Activated naive CD4-positive, alpha-beta T cell treated with anti-CD3 and anti-CD28 coated beads for 36 hours (primary cell): ENCODE data around the gene NHEJ1. TPM values are rescaled to one million over a fixed set of nuclear protein-coding genes. Genes with fewer than 3 reads are reported as not detected.
"Not testable (repeated sequence)": the region's sequence is repeated elsewhere in the genome, so short reads cannot be mapped to it uniquely, and the experiment has no call there.

ENCODE experiments used
- CTCF ChIA-PET: fragments of 350-600 bp; sonication (Branson Sonifier 250); formaldehyde crosslinking; loops from one replicate; lab custom pipeline; 2021; ENCODE audit warnings: antibody characterized with exemption; lab: Charles Lee
- DNase-seq: peaks from one replicate; pipeline ENCODE4 v3.0.0-alpha.2; 2020
- H3K27ac Mint-ChIP-seq: one replicate; pipeline ENCODE4 v1.8.0; 2021; ENCODE audit warnings: mild to moderate bottlenecking, mixed read lengths
- H3K27me3 Mint-ChIP-seq: one replicate; pipeline ENCODE4 v1.8.0; 2021; ENCODE audit warnings: low read depth, mixed read lengths
- H3K36me3 Mint-ChIP-seq: one replicate; pipeline ENCODE4 v1.8.0; 2021; ENCODE audit warnings: low read depth, mixed read lengths
- H3K4me1 Mint-ChIP-seq: one replicate; pipeline ENCODE4 v1.8.0; 2021; ENCODE audit warnings: low read depth, mixed read lengths
- H3K4me3 Mint-ChIP-seq: one replicate; pipeline ENCODE4 v1.8.0; 2021; ENCODE audit warnings: mild to moderate bottlenecking, moderate library complexity, mixed read lengths
- H3K9me3 Mint-ChIP-seq: one replicate; pipeline ENCODE4 v1.8.0; 2021; ENCODE audit warnings: mixed read lengths
- intact Hi-C: fragments of 100-400 bp; cut with micrococcal nuclease; formaldehyde crosslinking; loops from one replicate; pipeline ENCODE4 v1.15.1; 2023
- total RNA-seq, 2 experiments: library from RNA; stranded (reverse); gene quantifications; one replicate each; pipeline ENCODE4 v1.2.3, GENCODE V29; 2021

NHEJ1 gene
- total RNA-seq: 10 to 100 TPM; 24.4 to 26.6 TPM

- peak within 1 kb of the TSS; percentile 80 for H3K4me3 Mint-ChIP-seq
- no peaks in the 10 kb centered on the region for H3K9me3 Mint-ChIP-seq
- intact Hi-C loops: loop anchor here (1.0 to 2.0 kb wide), 10 partner anchors 17 to 382 kb away; partner anchors contain the start of genes ANKZF1, ATG9A, CHPF and DNAJB2
- CTCF ChIA-PET: interaction anchor here (0.7 to 10.8 kb wide), 26 partner anchors 11 to 238 kb away, joined by 3 to 118 read pairs (median 4); partner anchors contain the start of genes CNPPD1, DNAJB2, IHH and SLC23A3
- DNase-seq: peak; percentile 96
- peaks cover 13% of the 10 kb centered on the region for H3K4me1 Mint-ChIP-seq
- no peaks in the 10 kb centered on the region for H3K27me3 Mint-ChIP-seq
- H3K36me3 Mint-ChIP-seq: peaks cover 4% of the 10 kb centered on the region
- H3K27ac Mint-ChIP-seq: peak within 1 kb of the TSS; percentile 88
Observed at GRCh38 chr2:219160186-219161017, at the start of gene NHEJ1. Gene NHEJ1, minus strand, starts transcription at chr2:219160815. Its CDS starts 2,453 bp downstream, at chr2:219158362.

DNA sequence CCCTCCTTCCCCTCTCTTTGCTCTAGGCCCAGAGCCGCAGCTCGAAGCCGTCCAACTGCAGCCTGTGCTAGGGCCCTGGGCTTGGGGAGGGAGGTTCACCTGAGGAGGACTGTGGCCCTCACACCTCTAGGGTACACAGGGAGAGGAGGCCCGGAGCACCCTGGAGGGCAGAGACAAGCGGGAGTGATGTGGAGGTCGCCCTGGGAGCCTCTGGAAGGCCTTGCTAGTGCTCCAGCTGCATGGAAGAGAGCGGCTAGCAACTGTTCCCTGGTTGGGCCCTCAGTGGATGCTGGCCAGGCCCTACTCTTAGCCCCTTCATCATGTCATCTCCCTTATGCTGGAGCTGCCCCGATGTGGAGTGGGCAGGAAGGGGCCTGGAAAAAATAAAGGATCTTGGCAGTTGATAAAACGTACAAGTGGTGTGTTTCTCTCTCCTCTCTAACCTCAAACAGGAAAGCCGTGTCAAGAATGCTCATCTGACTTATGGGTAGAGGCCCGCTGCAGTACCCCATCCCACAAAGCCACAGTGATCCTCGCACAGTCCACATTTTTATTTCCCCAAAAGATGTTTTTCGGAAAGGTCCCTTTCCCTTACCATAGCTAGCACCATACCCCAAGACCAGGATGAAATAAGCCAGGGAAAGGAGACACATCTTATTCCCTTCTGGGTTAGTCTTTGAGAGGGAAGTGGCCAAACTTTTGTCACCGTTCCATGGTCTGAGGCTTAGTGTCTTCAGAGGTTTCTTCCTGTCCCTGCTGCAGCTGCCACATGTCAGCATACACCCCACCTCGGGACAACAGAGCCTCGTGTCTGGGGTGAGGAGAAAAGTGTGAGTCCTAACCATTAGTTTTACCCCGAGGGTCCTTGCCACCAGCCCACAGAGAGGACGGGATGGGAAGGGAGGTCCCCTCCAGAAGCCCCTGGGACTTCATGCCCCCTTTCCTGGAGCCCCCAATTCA is 48.9 kb upstream of the NHEJ1 start:
- DNase-seq: no peak
- H3K9me3 Mint-ChIP-seq: peaks cover under 1% of the 10 kb centered on the region
- intact Hi-C loops: no loop called here
- H3K27me3 Mint-ChIP-seq: no peaks in the 10 kb centered on the region
- H3K36me3 Mint-ChIP-seq: peaks cover 18% of the 10 kb centered on the region
- no peak overlapping the region for H3K4me3 Mint-ChIP-seq
- H3K4me1 Mint-ChIP-seq: peaks cover 32% of the 10 kb centered on the region
- peak overlapping the region; percentile 78 for H3K27ac Mint-ChIP-seq
- CTCF ChIA-PET: interaction anchor here (1.0 to 4.0 kb wide), 4 partner anchors 35 to 86 kb away, joined by 3 to 21 read pairs (median 4); no protein-coding TSS in a partner anchor

- CTCF ChIA-PET: interaction anchor here (0.5 to 4.0 kb wide), 9 partner anchors 36 to 163 kb away, joined by 3 to 21 read pairs (median 4); partner anchors contain the start of gene DNAJB2
- intact Hi-C loops: loop anchor here (1.0 to 2.0 kb wide), 2 partner anchors 11 to 179 kb away; partner anchors contain the start of gene DNPEP
- peak overlapping the region; percentile 78 for H3K27ac Mint-ChIP-seq
- no peak for DNase-seq
- peaks cover 32% of the 10 kb centered on the region for H3K4me1 Mint-ChIP-seq
- peak overlapping the region; percentile 94 for H3K4me3 Mint-ChIP-seq
- peaks cover 3% of the 10 kb centered on the region for H3K9me3 Mint-ChIP-seq
- no peaks in the 10 kb centered on the region for H3K27me3 Mint-ChIP-seq
- peaks cover 13% of the 10 kb centered on the region for H3K36me3 Mint-ChIP-seq
Observed at GRCh38 chr2:219207884-219208740, 47.5 kb upstream of the NHEJ1 start.

DNA sequence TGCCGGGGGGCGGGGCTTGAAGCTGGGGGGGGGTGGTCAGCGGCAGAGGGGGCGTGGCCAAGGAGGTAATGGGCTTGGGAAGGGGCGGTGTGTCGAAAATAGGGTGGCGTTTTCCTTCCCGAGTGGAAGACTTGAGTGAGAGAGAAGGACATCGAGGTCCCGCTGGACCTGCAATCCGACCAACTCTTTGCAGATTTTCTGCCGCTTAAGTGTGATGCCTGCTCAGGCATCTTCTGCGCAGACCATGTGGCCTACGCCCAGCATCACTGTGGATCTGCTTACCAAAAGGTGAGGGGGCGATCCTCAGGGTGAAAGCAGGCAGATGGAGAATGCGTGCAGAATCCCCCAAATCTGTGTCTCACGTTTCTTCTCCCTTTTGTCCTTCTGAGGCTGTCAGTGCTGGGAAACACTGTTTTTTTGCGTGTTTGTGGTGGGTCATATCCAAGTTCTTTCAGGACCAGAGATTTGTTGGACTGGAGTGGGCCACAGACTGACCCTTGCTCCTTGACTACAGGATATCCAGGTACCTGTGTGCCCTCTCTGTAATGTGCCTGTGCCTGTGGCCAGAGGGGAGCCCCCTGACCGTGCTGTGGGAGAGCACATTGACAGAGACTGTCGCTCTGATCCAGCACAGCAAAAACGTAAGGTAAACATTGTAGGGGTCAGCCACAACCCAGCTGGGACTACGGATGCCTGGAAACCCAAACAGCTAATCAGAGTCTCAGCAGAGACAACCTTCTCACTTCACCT is 46.7 kb upstream of the NHEJ1 start:
- Mint-ChIP-seq H3K36me3 (peaks cover 13% of the 10 kb centered on the region), H3K9me3 (peaks cover 3% of the 10 kb centered on the region), H3K27me3 (no peaks in the 10 kb centered on the region), H3K27ac (peak overlapping the region; percentile 96), H3K4me3 (peak overlapping the region; percentile 94), H3K4me1 (peaks cover 32% of the 10 kb centered on the region)
- CTCF ChIA-PET: interaction anchor here (0.5 to 4.0 kb wide), 15 partner anchors 24 to 166 kb away, joined by 3 to 21 read pairs (median 4); partner anchors contain the start of genes CNPPD1, DNAJB2, NHEJ1 and SLC23A3
- intact Hi-C loops: loop anchor here (1.0 to 2.0 kb wide), 2 partner anchors 12 to 179 kb away; partner anchors contain the start of gene DNPEP
- no peak for DNase-seq

GRCh38 chr2:219206328-219207133 is 45.9 kb upstream of the NHEJ1 start, which contains the start of gene ZFAND2B:
Gene ZFAND2B, plus strand, starts transcription at chr2:219206782. Its CDS starts 206 bp downstream, at chr2:219206988.
- H3K36me3 Mint-ChIP-seq: peaks cover 9% of the 10 kb centered on the region
- peak within 1 kb of the TSS; percentile 96 for H3K27ac Mint-ChIP-seq
- peak; percentile 94 for DNase-seq
- CTCF ChIA-PET: interaction anchor here (0.6 to 4.0 kb wide), 14 partner anchors 10 to 309 kb away, joined by 3 to 21 read pairs (median 4); partner anchors contain the start of genes CNPPD1, DNAJB2, NHEJ1 and SLC23A3
- H3K4me1 Mint-ChIP-seq: peaks cover 32% of the 10 kb centered on the region
- peaks cover 3% of the 10 kb centered on the region for H3K9me3 Mint-ChIP-seq
- intact Hi-C loops: loop anchor here (1.0 to 2.0 kb wide), 8 partner anchors 13 to 638 kb away; partner anchors contain the start of genes ANKZF1, ATG9A, CNOT9 and DNAJB2
- no peaks in the 10 kb centered on the region for H3K27me3 Mint-ChIP-seq
- peak within 1 kb of the TSS; percentile 94 for H3K4me3 Mint-ChIP-seq

DNA sequence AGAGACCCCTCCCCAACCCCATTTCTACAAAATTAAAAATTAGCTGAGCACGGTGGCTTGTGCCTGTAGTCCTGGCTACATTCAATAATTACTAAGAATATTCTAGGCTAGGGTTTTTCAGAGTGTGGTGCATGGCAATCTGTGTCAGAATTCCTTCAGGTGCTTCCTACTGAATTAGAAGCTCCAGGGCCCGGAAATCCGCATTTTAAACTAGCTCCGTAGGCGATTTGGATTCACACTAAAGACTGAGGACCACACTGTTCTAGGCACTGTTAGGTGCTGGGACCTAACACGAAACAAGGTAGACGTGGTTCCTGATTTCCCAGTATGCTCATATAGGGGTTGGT is 45.3 kb upstream of the NHEJ1 start:
- CTCF ChIA-PET: interaction anchor here (0.9 to 4.0 kb wide), 13 partner anchors 9 to 308 kb away, joined by 3 to 21 read pairs (median 5); partner anchors contain the start of genes CNPPD1, DNAJB2, NHEJ1 and SLC23A3

DNA sequence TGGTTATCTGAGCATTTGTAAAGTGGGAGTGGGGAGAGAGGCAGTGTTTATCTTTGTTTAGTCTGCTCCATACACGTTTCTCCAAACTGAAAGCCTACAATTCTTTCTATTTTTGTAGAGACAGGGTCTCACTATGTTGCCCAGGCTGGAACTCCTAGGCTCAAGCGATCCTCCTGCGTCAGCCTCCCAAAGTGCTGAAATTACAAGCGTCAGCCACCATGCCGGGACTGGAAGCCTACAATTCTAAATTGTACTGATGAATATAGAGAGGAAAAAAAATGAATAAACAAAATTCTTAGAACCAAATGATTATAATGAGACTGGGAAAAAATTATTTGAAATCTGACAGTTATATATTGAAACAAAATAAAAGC is 44.5 kb upstream of the NHEJ1 start:
- peak overlapping the region; percentile 30 for H3K27ac Mint-ChIP-seq
- DNase-seq: no peak
- peaks cover 32% of the 10 kb centered on the region for H3K4me1 Mint-ChIP-seq
- H3K9me3 Mint-ChIP-seq: peaks cover 7% of the 10 kb centered on the region
- CTCF ChIA-PET: interaction anchor here (0.6 kb wide), 1 partner anchor 109 kb away, joined by 3 read pairs; no protein-coding TSS in a partner anchor
- H3K4me3 Mint-ChIP-seq: peak overlapping the region; percentile 32
- intact Hi-C loops: no loop called here
- peaks cover 9% of the 10 kb centered on the region for H3K36me3 Mint-ChIP-seq
- no peaks in the 10 kb centered on the region for H3K27me3 Mint-ChIP-seq

More for the DNA sequence above, 45.3 kb upstream of the NHEJ1 start:
- no peak for DNase-seq
- H3K36me3 Mint-ChIP-seq: peaks cover 9% of the 10 kb centered on the region
- H3K9me3 Mint-ChIP-seq: peaks cover 5% of the 10 kb centered on the region
- peaks cover 29% of the 10 kb centered on the region for H3K4me1 Mint-ChIP-seq
- intact Hi-C loops: loop anchor here (1.0 to 2.0 kb wide), 7 partner anchors 23 to 638 kb away; partner anchors contain the start of genes ANKZF1, ATG9A, CNOT9 and DNAJB2
- H3K27me3 Mint-ChIP-seq: no peaks in the 10 kb centered on the region
- H3K4me3 Mint-ChIP-seq: peak overlapping the region; percentile 94
- peak overlapping the region; percentile 96 for H3K27ac Mint-ChIP-seq

DNA sequence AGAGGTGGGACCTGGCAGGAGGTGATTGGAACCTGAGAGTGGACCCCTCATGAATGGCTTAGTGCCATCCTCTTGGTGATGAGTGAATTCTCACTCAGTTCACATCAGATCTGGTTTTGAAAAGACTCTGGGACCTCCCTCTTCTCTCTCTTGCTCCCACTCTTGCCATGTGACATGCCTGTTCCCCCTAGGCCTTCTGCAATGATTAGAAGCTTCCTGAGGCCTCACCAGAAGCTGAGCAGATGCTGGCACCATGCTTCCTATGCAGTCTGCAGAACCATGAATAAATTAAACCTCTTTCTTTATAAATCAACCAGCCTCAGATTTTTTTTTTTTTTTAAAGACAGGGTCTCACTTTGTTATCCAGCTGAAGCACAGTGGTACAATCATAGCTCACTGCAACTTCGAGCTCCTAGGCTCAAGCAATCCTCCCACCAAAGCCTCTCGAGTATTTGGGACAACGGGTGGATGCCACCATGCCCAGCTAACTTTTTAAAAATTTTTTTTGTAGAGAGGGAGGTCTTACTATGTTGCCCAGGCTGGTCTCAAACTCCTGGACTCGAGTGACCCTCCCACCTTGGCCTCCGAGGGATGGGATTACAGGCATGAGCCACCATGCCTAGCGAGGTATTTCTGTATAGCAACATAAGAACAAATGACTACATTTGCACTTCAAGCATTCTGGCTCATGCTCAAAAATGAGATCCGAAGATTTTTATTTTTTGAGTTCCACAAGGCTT is 44.0 kb upstream of the NHEJ1 start:
- CTCF ChIA-PET: interaction anchor here (0.6 kb wide), 1 partner anchor 12 kb away, joined by 3 read pairs; no protein-coding TSS in a partner anchor
- H3K4me3 Mint-ChIP-seq: no peak overlapping the region
- H3K9me3 Mint-ChIP-seq: peaks cover 7% of the 10 kb centered on the region
- H3K27me3 Mint-ChIP-seq: no peaks in the 10 kb centered on the region
- intact Hi-C loops: no loop called here
- H3K36me3 Mint-ChIP-seq: peaks cover 9% of the 10 kb centered on the region
- no peak for DNase-seq
- no peak overlapping the region for H3K27ac Mint-ChIP-seq
- peaks cover 29% of the 10 kb centered on the region for H3K4me1 Mint-ChIP-seq

DNA sequence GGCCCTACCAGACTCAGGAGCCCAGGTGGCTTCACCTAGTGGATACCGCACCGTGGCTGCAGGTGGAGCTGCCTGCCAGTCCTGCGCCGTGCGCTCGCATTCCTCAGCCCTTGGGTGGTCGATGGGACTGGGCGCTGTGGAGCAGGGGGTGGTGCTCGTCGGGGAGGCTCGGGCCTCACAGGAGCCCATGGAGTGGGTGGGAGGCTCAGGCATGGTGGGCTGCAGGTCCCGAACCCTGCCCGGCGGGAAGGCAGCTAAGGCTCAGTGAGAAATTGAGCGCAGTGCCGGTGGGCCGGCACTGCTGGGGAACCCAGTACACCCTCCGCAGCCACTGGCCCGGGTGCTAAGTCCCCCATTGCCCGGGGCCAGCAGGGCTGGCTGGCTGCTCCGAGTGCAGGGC is 40.7 kb upstream of the NHEJ1 start:
- intact Hi-C loops, DNase-seq, H3K36me3 Mint-ChIP-seq, H3K4me3 Mint-ChIP-seq, H3K9me3 Mint-ChIP-seq, H3K27ac Mint-ChIP-seq, H3K27me3 Mint-ChIP-seq: not testable (repeated sequence)
- H3K4me1 Mint-ChIP-seq: peaks cover 12% of the 10 kb centered on the region
- CTCF ChIA-PET: interaction anchor here (1.0 to 1.9 kb wide), 5 partner anchors 20 to 94 kb away, joined by 3 to 6 read pairs (median 5); no protein-coding TSS in a partner anchor
